K562 (cell line): Measurements from ENCODE around the gene NMS. TPM values are rescaled to one million over a fixed set of nuclear protein-coding genes. Genes with fewer than 3 reads are reported as not detected.

Experiments
- ARID1B ChIP-seq: fragments of 450-650 bp; IDR thresholded peaks from 2 replicates; pipeline ENCODE4 v1.6.1; 2016; ENCODE audit warnings: antibody characterized with exemption, mild to moderate bottlenecking, inconsistent platforms
- ARNT ChIP-seq, 2 experiments: fragments of 450-650 bp; IDR thresholded peaks; 2 replicates each; pipeline ENCODE4 v1.6.1; 2016; ENCODE audit warnings: mild to moderate bottlenecking in 1 of 2
- ASH1L ChIP-seq: fragments of 450-650 bp; IDR thresholded peaks from 2 replicates; pipeline ENCODE4 v1.6.1; 2018; ENCODE audit warnings: borderline replicate concordance, mild to moderate bottlenecking, low read depth; ENCODE audit not compliant: partially characterized antibody
- ATF3 ChIP-seq, 2 experiments: fragments of 450-650 bp in 1 of 2; sonication (generic) in 1 of 2; formaldehyde crosslinking in 1 of 2; IDR thresholded peaks in 1 of 2; conservative IDR thresholded peaks in 1 of 2; 2 replicates each; pipeline versions ENCODE4 v1.6.1 to v1.8.1; 2016 to 2023; ENCODE audit warnings: mild to moderate bottlenecking in 2 of 2, moderate library complexity in 2 of 2, inconsistent platforms in 1 of 2, missing genetic modification reagents in 1 of 2
- BACH1 ChIP-seq: fragments of 200-800 bp; sonication (Bioruptor generic); IDR thresholded peaks from 2 replicates; pipeline ENCODE4 v1.6.1; 2016; ENCODE audit warnings: missing genetic modification characterization, missing compliant biosample characterization
- BCL6 ChIP-seq: fragments of 250-450 bp; sonication (Bioruptor Pico); IDR thresholded peaks from 2 replicates; pipeline ENCODE4 v1.4.0; 2020
- CAMTA2 ChIP-seq: fragments of 250-450 bp; sonication (Bioruptor Pico); conservative IDR thresholded peaks from 2 replicates; pipeline ENCODE4 v1.5.1; 2022
- CBFA2T3 ChIP-seq: fragments of 450-650 bp; IDR thresholded peaks from 2 replicates; pipeline ENCODE4 v1.6.1; 2017
- CBX5 ChIP-seq: IDR thresholded peaks from 2 replicates; pipeline ENCODE4 v1.6.1; 2014; ENCODE audit warnings: low read depth, borderline replicate concordance
- CCAR2 ChIP-seq: fragments of 200-400 bp; formaldehyde crosslinking; IDR thresholded peaks from 2 replicates; pipeline ENCODE4 v1.6.1; 2017; ENCODE audit warnings: mild to moderate bottlenecking, low read depth, low read length
- DACH1 ChIP-seq: fragments of 450-650 bp; IDR thresholded peaks from 2 replicates; pipeline ENCODE4 v1.6.1; 2018; ENCODE audit not compliant: partially characterized antibody
- GMEB1 ChIP-seq: fragments of 250-450 bp; sonication (Bioruptor Pico); IDR thresholded peaks from 2 replicates; pipeline ENCODE4 v1.4.0; 2020; ENCODE audit warnings: mild to moderate bottlenecking
- HMBOX1 ChIP-seq: sonication (generic); IDR thresholded peaks from 2 replicates; pipeline ENCODE4 v1.6.1; 2016
- L3MBTL2 ChIP-seq: fragments of 450-650 bp; IDR thresholded peaks from 2 replicates; pipeline ENCODE4 v1.6.1; 2016; ENCODE audit warnings: mild to moderate bottlenecking, moderate library complexity
- MYNN ChIP-seq, 2 experiments: sonication (generic); formaldehyde crosslinking in 1 of 2; IDR thresholded peaks; 2 replicates each; pipeline versions ENCODE4 v1.5.0 to v1.6.1; 2016 to 2020; ENCODE audit warnings: antibody characterized with exemption in 1 of 2, missing genetic modification reagents in 1 of 2
- NFXL1 ChIP-seq: fragments of 450-650 bp; formaldehyde crosslinking; IDR thresholded peaks from 2 replicates; pipeline ENCODE4 v1.4.0; 2021; ENCODE audit warnings: mild to moderate bottlenecking
- NR3C1 ChIP-seq: sonication (generic); formaldehyde crosslinking; IDR thresholded peaks from 2 replicates; pipeline ENCODE4 v1.8.1; 2022; ENCODE audit warnings: missing genetic modification reagents
- NUFIP1 ChIP-seq: fragments of 450-650 bp; IDR thresholded peaks from 2 replicates; pipeline ENCODE4 v1.6.1; 2018; ENCODE audit not compliant: partially characterized antibody
- PKNOX1 ChIP-seq: fragments of 450-650 bp; IDR thresholded peaks from 2 replicates; pipeline ENCODE4 v1.6.1; 2016
- PML ChIP-seq: IDR thresholded peaks from 2 replicates; pipeline ENCODE4 v1.6.1; 2012; ENCODE audit warnings: low read length, inconsistent platforms
- SPI1 ChIP-seq: IDR thresholded peaks from 2 replicates; pipeline ENCODE4 v1.6.1; 2011; ENCODE audit warnings: low read depth, low read length, control low read depth, borderline replicate concordance
- TARDBP ChIP-seq: fragments of 450-650 bp; IDR thresholded peaks from 2 replicates; pipeline ENCODE4 v1.6.1; 2016
- TCF7L2 ChIP-seq: fragments of 150-350 bp; IDR thresholded peaks from 2 replicates; pipeline ENCODE4 v1.6.1; 2016; ENCODE audit warnings: low read depth, mild to moderate bottlenecking, low read length, moderate library complexity
- ZNF253 ChIP-seq: fragments of 250-450 bp; sonication (Bioruptor Pico); conservative IDR thresholded peaks from 2 replicates; pipeline ENCODE4 v1.6.1; 2021; ENCODE audit warnings: mild to moderate bottlenecking
- ZNF395 ChIP-seq: fragments of 200-800 bp; sonication (Bioruptor generic); IDR thresholded peaks from 2 replicates; pipeline ENCODE4 v1.6.1; 2017; ENCODE audit warnings: missing genetic modification characterization, missing compliant biosample characterization
- ZNF551 ChIP-seq: fragments of 250-450 bp; sonication (Bioruptor Pico); IDR thresholded peaks from 2 replicates; pipeline ENCODE4 v1.5.0; 2021; ENCODE audit warnings: mild to moderate bottlenecking, moderate library complexity
- ZNF589 ChIP-seq: fragments of 200-800 bp; sonication (Bioruptor generic); IDR thresholded peaks from 2 replicates; pipeline ENCODE4 v1.6.1; 2016; ENCODE audit warnings: low read depth, missing genetic modification characterization, missing compliant biosample characterization
- polyA plus RNA-seq, 8 experiments: library from polyadenylated mRNA; depleted of rRNA in 4 of 8; stranded (reverse) in 5 of 8; unstranded in 3 of 8; fragments of >200 nt; fragmentation: Nextera tagmentation in 2 of 8; fragmentation: Illumina TruSeq in 1 of 8; extraction: Ambion mirVana in 2 of 8; extraction: Trizol in 1 of 8; gene quantifications; 2 replicates each; pipeline versions ENCODE4 v1.2.1 to v1.2.3, GENCODE V29; 2011 to 2014; ENCODE audit warnings: inconsistent platforms in 1 of 8, missing spikeins in 1 of 8
- total RNA-seq, 7 experiments: library from RNA; depleted of rRNA in 6 of 7; stranded (reverse); fragments of >200 nt in 6 of 7; fragmentation: Illumina TruSeq in 2 of 7; extraction: Trizol in 2 of 7; gene quantifications; 2 replicates each; pipeline versions ENCODE4 v1.2.1 to v1.2.3, GENCODE V29; 2011 to 2021; ENCODE audit warnings: low replicate concordance in 1 of 7

NMS gene
- total and polyA plus RNA-seq, 9 of the 15 experiments (the other 6 are each of a cell fraction or from before 2014, with no cell fraction given) = not detected

GRCh38 chr2:100513650-100514049 lies 43.4 kb downstream of the NMS start (continued):
- TF ChIP-seq HMBOX1 (peak; percentile 57; the same call in 1 of the 2 replicates), ZNF253 (CRISPR knock-in tag) (no peak), L3MBTL2 (no peak), ATF3 (IDR thresholded peaks at IDR 0.05) (peak; percentile 58; the same call in 1 of the 2 replicates), ATF3 (CRISPR knock-in tag; conservative IDR thresholded peaks at IDR 0.05) (no peak), ZNF589 (CRISPR knock-in tag) (no peak), BACH1 (peak; percentile 63; the same call in 1 of the 2 replicates), CBX5 (no peak), ZNF551 (CRISPR knock-in tag) (no peak), GMEB1 (no peak), BCL6 (no peak), PML (peak; percentile 79), TARDBP (no peak), DACH1 (no peak), NFXL1 (CRISPR knock-in tag) (no peak), ARNT (IDR thresholded peaks at IDR 0.05) (peak in 1 of 2 experiments; percentile 65; a peak in 2 of 4 replicates), CCAR2 (no peak), MYNN (IDR thresholded peaks at IDR 0.05) (0 out of 2 replicates have a peak, but pooled peaks have one; percentile 48), MYNN (CRISPR knock-in tag; IDR thresholded peaks at IDR 0.05) (no peak), NUFIP1 (no peak), ZNF395 (CRISPR knock-in tag) (no peak), ARID1B (peak; percentile 94), ASH1L (no peak), TCF7L2 (no peak), NR3C1 (CRISPR knock-in tag) (no peak), SPI1 (peak; percentile 85), PKNOX1 (peak; percentile 51), CBFA2T3 (peak; percentile 94), CAMTA2 (CRISPR knock-in tag) (no peak)
